Pulmonary artery endothelial cell (primary cell): ENCODE data around the gene CCDC74B. TPM values are rescaled to one million over a fixed set of nuclear protein-coding genes. Genes with fewer than 3 reads are reported as not detected.
"Not testable (repeated sequence)": the region's sequence is repeated elsewhere in the genome, so short reads cannot be mapped to it uniquely, and the experiment has no call there.

Experiments
- DNase-seq: peaks from one replicate; pipeline ENCODE4 v3.0.0-alpha.2; 2011; ENCODE audit warnings: low read depth, low spot score
- total RNA-seq: library from RNA; depleted of rRNA; stranded (reverse); fragments of >200 nt; gene quantifications from 2 replicates; pipeline ENCODE4 v1.2.3, GENCODE V29; 2014

Gene CCDC74B
- 1.2 and 1.5 TPM in 2 replicates for total RNA-seq

DNA sequence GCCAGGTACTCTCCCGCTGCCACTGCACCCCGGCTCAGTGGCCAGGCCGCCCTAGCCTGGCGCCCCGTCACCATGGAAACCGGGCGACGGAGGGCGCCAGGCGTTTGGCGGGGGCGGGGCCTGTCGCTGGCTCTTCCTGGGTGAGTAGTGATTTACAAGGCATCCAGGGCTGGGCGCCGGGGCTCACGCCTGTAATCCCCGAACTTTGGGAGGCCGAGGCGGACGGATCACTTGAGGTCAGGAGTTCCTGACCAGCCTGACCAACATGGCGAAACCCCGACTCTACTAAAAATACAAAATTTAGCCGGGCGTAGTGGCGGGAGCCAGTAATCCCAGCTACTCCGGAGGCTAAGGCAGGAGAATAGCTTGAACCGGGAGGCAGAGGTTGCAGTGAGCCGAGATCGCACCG is at the start of gene CCDC74B:
TSS of gene CCDC74B (minus strand) at position 107 of the 409 bp plus-strand sequence. CDS start 116 bp downstream, outside the sequence.
- not testable (repeated sequence) for DNase-seq

- not testable (repeated sequence) for DNase-seq
Observed at GRCh38 chr2:130193824-130194223, 48.9 kb upstream of the CCDC74B start.

DNA sequence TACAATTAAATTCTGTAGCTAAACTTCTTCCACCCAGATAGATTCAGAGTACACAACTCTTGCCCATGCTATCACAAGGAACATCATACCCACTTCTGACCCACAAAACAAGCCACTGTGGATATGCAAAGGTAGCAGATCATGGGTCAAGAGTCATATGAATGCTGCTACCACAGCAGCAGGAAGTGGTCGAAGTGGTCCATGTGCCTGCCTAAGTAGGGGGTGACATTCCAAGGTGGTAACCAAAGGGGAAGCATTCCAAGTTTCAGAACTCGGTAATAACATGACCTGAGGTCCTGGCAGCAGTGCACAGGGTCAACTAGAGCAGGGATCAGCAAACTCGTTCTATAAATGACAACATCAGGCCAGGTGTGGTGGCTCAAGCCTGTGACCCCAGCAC is 47.5 kb upstream of the CCDC74B start:
- not testable (repeated sequence) for DNase-seq

DNA sequence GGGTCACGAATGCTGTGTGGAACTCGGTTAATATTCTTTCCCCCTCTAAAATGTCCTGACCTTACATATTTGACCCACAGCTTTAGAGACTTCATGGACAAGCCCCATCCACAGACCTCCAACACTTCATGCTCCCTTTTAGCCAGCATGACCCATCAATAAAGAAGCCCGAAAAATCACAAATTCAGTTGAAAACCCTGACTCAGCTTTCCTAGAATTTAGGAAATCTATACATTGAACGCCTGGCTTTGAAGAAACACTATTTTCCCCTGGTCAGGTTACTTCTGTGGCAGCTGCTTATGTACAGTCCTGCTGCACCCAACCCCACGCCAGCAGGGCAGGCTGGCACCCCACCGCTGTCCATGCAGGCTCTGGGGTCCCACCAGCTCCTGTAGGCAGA is 46.4 kb upstream of the CCDC74B start:
- not testable (repeated sequence) for DNase-seq

DNA sequence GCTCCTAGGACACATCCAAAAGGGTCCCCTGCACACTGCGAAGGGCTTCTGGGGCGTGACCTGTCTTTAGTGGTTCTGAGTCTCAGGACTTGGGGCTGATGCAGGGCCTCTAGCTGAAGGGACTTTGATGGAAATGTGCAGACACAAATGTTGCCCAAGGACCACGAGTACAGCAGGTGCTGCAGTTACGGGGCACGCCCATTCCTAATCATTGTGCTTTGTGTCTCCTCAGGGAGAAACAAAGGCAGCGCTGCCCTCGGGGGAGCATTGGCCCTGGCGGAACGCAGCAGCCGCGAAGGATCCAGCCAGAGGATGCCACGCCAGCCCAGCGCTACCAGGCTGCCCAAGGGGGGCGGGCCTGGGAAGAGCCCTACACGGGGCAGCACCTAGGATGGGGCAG is 45.3 kb upstream of the CCDC74B start:
- DNase-seq, result no peak

DNA sequence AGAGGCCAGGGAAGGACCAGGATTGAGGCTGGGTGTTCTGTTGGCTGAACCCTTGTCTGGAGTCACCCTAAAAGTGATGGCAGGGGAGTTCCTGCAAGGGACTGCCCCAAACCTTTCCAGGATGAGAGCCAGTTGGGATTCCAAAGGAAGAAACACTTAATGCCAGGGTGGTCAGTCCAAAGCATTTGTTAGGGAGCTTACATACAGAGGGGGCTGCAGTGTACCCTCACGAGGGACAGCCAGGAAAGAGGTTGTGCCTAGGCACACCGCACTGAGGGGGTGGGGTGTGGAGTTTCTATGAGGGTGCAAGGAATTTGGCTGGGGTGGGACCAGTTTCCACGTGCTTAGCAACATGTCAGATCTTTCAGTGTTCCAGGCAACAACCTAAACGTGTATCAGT is 44.0 kb upstream of the CCDC74B start:
- DNase-seq, result not testable (repeated sequence)

DNA sequence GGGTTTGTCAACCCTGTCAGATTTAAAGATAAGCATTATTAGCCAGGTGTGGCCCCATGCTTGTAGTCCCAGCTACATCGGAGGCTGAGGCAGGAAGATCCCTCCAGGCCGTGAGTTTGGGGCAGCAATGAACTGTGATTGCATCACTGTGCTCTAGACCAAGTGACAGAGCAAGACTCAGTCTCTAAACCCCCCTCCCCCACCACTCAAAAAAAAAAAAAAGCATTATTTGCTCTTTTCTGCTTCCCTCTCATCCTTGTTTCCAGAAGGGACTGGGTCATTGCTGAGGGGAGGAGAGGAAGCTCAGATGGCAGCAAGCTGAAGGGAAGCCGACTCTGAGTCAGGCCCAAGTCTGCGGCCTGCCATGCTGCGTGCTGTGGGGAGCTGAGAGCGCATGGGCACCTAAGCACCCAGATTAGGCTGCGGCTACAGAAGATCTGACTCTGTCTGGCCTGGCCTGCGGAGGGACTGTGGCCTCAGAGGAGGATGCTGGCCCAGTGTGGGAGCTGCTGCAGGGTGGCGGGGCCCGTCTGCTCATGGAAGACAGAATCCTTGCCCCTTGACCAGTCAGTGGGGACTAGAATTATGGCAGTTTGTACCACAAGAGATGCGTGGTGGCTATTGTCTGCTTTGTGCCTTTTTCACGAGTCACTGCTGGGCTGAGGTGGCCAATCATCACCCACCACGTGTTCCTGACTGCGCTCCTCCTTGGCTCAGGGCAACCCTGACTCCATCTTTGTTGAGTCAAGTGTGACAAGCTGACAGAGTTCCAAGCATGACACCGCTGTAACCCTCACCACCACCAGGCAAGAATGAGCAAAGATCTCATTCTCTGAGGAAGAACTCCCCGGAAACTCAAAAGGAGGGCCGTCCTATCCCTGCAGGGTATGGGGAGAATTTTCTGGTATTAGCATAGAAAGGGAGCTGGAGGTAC is 43.2 kb upstream of the CCDC74B start:
- not testable (repeated sequence) for DNase-seq

GRCh38 chr2:130187268-130187667 is 42.4 kb upstream of the CCDC74B start:
- no peak for DNase-seq

DNA sequence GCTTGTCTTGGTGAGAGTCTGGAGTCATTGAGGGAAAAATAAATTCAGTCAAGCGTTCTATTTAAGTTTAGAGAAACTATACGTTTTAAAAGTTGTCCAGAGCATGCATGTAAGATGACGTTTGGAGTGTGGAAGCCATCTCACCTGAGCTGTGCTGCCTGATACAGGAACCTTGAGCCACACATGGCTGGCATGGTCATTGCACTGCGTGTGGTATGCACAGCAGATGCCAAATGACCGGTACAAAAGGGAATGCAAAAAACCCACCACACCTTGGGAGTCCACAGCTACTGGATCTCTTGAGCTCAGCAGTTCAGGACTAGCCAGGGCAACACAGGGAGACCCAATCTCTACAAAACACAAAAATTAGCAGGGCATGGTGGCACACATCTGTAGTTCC is 41.5 kb upstream of the CCDC74B start:
- no peak for DNase-seq

- DNase-seq, result no peak
Observed at GRCh38 chr2:130185896-130186295, 41.0 kb upstream of the CCDC74B start.

DNA sequence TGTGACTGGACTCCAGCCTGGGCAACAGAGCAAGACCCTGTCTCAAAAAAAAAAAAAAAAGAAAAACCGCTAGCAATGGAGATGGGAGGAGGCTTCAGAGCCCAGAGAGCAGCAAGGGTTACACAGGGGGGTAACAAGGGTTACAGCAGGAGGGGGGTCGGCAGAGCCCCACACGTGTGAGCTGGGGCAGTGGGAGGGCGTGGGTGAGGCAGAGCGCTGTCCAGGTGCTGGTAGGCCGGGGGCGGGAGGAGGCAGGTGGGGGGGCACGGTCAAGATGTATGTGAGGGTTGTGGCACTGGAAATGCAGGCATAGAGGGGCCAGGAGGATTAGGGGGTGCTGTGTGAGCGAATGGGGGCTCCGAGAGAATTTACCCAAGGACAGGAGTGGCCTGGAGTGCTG is 40.5 kb upstream of the CCDC74B start:
- no peak for DNase-seq

GRCh38 chr2:130183512-130184373 is 38.8 kb upstream of the CCDC74B start:
- no peak for DNase-seq

DNA sequence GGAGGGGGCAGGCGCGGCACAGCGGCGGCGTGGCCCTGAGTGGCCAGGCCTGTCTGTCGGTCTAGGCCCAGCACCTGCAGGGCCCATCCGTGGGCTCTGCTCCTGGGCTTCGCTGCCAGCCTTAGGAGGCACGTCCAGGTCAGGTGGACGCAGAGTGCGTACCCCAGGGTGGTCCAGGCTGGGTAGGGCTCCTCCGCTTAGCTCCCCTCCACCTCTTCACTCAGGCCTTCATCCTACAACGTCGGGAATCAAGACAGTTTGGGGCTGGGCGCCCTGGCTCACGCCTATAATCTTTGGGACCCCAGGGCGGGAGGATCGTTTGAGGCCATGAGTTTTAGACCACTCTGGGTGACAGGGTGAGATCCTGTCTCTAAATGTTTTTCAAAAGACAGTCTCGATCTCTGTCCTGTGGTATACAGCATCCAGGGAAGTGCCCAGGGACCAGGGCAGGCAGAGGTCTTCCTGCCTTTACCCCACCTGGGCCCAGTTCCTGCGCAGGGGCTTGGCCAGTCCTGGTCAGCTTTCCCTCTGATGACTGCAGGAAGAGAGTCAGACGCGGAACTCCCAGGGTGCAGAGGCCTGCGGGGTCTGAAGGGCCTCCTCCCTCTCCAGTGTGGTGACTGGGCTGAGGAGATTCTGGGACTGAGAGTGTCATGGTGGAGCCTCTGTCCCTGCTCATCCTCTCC is 38.1 kb upstream of the CCDC74B start:
- not testable (repeated sequence) for DNase-seq

DNA sequence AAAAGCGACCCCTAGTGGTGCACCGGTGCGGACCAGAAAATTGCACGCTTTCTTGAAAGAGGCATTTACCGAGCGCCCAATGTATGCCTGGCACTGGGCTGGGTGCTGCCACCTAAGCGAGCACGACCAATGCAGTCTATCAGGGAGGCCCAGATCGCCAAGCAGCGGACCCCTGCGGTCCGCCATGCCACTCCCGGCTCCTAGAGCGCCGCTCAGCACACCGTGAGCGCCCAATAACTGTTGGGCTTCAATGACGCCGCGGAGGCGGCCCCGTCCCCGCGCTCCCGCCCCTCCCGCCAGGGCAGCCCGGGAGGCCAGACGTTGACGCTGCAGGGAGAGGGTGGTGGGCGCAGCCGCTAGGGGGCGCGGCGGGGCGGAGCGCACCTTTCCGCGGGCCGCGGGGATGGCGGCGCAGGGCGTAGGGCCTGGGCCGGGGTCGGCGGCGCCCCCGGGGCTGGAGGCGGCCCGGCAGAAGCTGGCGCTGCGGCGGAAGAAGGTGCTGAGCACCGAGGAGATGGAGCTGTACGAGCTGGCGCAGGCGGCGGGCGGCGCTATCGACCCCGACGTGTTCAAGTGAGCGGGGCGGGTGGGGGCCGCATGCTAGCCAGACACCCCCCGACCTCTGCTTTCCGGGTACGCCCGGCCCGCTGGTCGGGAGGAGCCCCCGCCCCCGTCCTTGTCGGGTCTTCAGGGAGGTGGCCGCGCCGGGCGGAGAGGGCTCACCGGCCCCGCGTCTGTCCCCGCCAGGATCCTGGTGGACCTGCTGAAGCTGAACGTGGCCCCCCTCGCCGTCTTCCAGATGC is 37.2 kb upstream of the CCDC74B start, which contains the start of gene MZT2B:
TSS of gene MZT2B (plus strand) at position 383 of the 803 bp plus-strand sequence. CDS start at position 404, 21 bp downstream.
- DNase-seq, result peak; percentile 45

DNA sequence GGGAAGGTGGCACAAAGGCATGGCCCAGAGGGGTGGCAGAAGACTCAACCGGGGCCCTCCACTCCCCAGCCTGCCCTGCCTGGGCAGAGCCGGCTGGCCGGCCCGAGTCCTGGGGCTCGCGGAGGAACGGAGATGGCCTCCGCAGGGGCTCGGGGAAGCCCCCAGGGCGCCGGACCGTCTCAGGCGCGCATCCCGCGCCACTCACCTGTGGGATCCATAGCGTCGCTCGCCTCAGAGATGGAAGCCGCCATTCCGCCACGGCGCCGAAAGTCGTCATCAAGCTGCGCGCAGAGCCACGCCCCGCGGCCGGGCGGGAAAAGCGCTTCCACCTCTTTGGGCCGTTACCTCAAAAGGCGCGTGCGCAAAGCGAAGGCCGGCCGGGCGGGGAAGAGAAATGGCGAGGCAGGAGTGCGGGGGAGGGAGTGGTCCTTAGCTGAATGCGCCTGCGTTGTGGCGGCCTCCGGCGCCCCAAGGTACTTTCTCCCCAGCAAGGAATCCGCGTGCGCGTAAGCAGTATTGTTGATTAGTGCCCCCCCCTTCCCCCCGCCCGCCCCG is 36.5 kb upstream of the CCDC74B start, which contains the start of gene SMPD4:
TSS of gene SMPD4 (minus strand) at position 278 of the 555 bp plus-strand sequence. CDS start 5,010 bp downstream, outside the sequence.
- peak; percentile 79 for DNase-seq

- DNase-seq, result not testable (repeated sequence)
Observed at GRCh38 chr2:130180404-130181324, 35.8 kb upstream of the CCDC74B start.

DNA sequence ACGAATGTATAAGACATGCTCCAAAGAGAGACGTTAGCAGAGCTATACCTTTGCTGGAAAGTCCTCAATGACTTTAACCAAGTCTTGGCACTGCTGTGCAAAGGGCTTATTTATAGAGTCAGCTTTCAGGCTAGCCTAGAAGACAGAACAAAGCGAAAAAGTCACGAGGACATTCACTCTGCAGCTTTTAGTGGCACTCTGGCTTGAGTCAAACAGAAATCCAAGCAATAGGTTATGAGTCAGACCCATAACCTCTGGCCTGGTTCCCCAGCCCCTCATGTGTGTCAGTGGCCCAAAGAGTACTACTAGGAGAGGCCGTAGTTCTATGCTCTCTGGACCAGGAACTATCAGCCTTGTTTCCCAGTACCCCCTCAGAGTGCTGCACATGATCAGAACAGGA is 30.0 kb upstream of the CCDC74B start:
- not testable (repeated sequence) for DNase-seq

DNA sequence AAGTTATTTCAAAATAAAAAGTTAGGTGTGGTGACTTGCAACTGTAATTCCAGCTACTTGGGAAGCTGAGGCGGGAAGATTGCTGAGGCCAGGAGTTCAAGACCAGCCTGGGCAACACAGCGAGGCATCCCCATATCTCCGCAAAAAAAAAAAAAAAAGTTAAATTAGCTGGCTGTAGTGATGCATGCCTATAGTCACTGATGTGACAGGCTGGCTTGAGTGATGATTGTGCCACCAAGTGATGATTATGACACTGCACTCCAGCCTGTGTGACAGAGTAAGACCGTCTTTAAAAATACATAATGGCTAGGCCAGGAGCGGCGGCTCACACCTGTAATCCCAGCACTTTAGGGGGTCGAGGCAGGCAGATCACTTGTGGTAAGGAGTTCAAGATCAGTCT is 25.0 kb upstream of the CCDC74B start:
- no peak for DNase-seq

DNA sequence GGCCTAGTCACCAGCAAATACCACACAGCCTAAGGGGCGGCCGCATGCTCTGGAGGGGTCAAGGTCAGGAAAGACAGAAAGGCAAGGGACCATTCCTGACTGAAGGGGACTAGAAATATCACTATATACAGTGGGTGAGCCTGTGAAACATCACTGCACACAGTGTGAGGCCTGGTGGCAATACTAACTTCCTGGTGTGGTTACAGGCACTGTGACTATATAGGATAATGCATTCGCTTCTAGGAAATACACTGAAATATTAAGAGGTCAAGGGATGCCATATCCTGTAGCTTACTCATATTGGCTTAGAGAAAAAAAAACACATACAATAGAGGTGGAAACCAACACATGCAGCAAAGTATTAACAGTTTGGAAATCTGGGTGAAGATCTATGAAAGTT is 24.3 kb upstream of the CCDC74B start:
- not testable (repeated sequence) for DNase-seq
